SIG-M5 treated with dmso at 0.1 percent for 504 hours (cell line): ENCODE results near the gene IFT81.

ENCODE experiments used
- DNase-seq: peaks from one replicate; lab custom pipeline; 2025; ENCODE audit not compliant: unreplicated experiment; lab: John Stamatoyannopoulos, UW

The IFT81 gene

DNA sequence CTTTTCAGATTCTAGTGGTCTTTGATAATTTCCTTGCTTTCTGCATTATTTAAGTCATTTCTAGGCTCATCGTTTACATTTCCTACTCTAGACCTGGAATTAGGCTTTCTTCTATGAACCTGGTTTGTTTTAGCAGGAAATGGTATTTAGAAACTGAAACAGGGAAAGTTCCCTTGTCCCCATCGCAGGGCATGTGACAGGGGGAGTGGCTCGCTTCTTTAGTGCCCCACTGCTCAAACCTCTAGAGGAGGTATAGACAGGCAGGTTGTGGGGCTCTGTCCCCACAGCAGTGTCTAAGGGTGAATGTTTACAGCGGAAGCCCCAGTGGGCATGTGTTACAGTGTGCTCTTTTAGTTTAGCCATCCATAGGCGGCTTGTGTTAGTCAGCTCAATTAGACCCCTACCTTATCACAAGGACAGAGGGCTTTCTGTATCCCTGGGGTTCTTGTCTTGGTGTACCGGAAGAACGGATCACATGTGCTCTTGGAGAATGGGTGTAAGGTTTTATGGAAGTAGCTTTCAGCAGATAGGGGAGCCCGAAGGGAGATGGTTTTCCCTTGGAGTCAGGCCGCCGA lies 25.0 kb downstream of the IFT81 start:
- no peak for DNase-seq

- no peak for DNase-seq
Observed at GRCh38 chr12:110156766-110157165, 32.6 kb downstream of the IFT81 start.

GRCh38 chr12:110157539-110157938 lies 33.4 kb downstream of the IFT81 start:
- DNase-seq = no peak

GRCh38 chr12:110159671-110160245 lies 35.6 kb downstream of the IFT81 start:
- DNase-seq = no peak

DNA sequence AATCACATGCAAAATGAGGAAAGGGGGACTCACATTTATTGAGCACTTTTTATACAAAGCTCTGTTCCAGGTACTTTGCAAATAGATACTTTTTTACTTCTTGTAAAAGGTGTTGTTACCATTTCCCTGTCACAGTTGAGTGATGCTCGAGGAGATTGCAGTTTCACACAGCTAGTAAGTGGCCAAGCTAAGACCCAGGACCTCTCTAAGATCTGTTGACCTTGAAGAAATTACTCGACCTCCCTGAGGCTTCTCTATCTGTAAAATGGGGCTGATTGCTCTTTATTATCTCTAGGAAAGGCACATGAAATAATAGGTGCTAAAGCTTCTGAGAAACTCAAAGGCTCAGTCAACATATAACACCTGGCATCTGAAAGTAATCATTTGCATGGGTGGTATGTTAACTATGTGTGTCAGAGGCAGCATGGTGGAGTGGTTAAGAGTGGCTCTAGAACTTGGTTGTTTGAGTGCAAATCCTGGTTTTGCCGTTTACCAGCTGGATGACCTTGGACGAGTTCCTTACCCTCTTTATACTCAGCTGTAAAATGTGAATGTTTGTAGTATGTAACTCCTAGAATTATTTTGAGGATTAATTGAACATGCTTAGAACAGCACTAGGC lies 41.5 kb downstream of the IFT81 start:
- DNase-seq = no peak

DNA sequence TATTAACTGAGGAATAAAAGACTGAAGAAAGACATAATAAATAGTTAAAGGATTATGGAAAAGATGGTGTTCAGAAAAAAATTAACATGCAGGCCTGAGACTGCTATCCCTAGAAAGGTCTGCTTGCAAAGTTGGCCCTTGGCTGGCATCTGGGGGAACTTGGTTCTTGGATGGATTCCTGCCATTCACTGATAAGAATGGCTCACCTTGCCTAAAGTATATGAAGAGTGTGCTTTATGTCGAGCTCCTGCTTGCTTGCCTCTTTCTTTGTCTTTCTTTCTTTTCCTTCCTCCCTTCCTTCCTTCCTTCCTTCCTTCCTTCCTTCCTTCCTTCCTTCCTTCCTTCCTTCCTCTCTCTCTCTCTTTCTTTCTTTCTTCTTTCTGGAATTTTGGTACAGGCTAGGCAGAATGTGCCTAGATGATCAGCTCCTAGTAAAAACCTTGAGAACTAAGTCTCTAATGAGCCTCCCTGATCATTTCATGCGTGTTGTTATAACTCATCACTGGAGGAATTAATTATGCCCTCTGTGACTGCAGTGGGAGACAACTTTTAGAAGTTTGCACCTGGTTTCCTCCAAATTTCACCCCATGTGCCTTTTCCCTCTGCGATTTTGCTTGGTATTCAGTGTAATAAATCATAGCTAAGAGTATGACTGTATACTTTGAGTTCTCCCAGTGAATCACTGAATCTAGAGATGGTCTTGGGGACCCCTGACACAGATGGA lies 44.7 kb downstream of the IFT81 start:
- no peak for DNase-seq

DNA sequence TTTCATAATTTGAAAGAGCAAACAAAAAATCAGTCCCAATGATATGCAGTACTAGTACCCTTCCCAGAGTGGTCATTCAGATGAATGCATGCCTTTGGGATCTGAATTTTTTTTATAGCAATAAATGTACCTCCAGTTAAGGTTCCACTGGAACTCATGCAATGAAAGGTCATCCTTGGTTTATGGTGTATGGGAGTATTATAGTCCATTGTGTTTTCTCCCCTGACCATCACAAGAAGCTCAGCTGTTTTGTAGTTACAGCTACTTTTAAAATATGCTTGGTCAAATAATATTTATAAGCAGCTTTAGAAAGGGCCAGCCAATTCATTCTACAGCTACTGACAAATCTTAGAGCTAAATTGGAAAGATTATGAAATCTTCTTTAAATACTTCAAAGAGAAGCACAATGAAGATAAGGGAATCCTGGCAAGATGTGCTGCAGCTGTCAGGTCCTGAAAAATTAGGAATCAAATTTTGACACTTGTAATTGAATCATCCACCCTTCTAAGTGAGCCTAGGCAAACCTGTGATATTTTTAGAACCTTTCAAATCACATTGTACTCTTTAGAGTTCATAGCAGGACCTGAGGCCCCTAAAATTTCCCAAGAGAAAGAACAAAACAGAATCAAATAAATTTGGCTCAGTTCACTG lies 46.5 kb downstream of the IFT81 start:
- DNase-seq = no peak

DNA sequence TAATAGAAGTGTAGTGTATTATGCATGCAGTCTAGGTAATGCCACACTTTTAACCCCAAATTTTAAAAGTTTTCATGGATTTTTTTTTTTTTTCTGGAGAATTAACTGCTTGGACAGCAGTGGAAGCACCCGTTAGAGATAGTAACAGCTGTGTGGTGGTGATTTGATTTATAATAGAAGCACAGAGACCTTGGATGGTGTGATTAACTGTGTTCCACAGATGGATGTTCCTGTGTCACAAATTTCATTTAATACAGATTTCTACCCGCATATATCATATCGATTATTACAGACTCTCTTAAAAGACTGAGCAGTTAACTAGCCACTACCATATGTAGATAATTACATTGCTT lies 47.0 kb downstream of the IFT81 start:
- DNase-seq = no peak

DNA sequence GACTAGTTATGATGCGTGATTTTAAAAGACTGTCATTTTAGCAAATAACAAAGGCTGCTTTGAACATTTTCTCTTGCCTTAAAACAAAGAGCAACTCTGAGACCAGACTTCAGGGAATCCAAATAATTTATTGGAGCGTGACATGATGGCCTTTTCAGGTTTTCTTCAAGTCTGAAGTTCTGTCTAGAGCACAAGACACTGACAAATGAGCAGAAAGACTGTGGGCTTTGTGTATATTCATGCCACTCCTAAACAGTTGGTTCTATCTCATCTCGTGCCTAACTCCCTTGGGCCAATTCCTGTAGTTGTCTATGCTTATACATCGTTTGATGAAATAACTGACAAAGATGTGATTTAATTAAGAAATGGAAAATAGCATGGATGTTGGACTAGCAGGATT lies 47.5 kb downstream of the IFT81 start:
- no peak for DNase-seq

DNA sequence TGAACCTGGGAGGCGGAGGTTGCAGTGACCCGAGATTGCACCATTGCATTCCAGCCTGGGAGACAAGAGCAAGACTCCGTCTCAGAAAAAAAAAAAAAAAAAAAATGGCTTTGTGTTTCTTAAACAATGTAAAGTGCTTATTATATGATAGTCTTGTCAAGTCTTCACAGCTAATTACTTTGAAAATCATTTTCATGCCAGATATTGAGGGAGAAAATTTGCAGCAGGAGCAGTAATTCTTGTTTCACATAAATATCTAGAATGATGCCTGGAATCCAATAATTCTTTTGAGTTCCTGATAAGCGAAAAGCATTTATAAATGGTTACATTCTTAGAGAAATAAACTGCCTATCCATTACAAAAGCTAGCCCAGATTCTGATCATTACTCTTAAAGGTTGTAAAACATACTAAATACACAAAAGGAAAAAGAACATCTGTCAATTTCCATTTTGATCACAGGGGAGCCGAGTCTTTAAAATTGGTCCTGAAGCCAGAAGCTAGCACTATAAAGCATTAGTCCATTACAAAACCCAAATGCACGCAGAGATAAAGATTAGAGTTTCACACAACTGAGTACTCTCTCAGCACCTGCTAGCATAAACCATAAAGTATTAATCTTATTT lies 50.3 kb downstream of the IFT81 start:
- no peak for DNase-seq

DNA sequence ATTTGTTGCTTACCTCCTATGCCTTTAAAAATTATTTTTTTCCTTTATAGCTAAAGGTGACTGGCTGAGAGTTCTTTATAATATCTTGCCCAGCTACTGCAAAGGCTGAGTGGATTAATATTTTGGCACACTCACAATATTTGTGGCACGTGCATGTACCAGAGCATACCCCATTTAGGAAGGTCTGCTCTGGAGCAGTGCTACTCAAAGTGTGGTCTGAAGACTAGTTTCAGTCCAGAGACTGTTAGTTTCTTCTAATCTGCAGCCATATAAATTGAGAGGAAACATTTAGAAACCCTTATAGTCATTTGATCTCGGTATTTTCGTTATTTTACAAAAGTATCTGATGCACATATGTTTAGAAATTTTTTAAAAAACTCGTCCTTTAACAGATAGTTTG lies 51.0 kb downstream of the IFT81 start:
- DNase-seq = no peak

DNA sequence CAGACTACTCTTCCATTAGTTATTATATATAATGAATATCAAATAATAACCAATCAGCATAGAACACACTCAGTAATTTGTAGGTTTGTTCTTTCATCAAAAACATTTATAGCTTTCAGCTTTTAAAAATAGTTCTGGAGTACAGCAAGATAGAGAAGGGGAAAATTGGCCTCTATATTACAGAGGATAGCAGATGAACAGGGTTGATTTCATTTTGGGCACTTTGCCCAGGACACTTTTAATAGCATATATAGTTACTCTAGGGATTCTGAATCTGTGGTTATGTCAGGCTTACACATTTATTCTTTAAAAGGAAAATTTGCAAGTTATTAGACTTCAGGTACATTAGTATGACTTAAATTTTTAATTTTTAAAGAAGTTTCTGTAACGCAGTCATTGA lies 52.6 kb downstream of the IFT81 start:
- DNase-seq = no peak

GRCh38 chr12:110179291-110179690 lies 55.1 kb downstream of the IFT81 start:
- no peak for DNase-seq

DNA sequence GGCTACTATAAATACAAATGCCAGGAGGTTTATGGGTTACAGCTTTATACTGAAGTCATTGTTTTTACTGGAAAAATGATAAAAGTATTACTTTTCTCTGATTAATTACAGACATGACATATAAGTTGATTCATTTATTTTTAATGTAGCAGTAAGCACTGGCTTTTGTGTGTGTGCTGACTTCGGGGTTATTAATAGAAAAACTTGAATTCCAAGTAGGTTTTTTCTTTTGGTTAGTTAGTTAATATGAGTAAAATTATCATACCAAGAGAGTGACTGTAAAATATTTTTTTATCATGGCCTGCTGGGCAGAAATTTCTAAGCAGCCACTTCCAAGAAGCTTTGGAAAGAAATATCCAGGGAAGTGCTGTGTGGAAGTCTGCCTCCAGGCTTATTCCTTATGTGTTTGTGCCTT lies 56.4 kb downstream of the IFT81 start:
- DNase-seq = no peak

DNA sequence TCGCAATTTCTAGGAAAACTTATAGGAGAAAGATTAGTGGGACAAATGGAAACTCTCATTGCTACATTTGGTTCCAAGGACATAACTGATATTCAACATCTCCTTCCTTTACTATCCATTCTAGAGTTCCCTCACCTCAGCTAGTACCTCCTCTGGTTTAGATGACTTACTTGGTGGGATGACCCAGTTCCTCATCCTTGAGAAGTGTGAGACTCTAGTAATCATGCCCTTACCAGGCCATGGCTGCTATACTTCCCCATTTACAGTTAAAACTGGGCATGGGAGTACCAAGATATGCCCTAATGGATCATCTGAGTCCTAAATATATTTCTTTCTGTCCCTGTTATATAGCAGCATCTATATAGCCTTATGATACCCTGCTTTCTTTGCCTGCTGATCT lies 58.1 kb downstream of the IFT81 start:
- DNase-seq = no peak

DNA sequence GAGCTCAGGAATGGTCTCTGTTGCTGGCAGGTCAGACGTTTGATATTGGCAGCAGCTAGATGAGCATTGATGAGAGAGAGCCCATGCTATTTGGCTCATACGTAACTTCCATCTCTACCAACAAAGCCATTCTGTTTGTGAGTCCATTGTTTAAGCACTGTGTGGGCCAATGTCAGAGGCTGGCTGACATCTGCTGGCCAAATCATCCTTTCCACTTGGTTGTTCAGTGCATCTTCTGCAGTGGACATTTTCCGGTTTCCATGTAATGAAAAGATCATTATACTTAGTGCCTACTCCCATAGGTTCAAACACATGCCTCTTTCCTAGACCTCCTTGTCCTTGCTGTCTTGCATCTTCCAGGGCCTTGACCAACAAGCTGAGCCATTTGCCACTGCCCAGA lies 59.2 kb downstream of the IFT81 start:
- DNase-seq = no peak

DNA sequence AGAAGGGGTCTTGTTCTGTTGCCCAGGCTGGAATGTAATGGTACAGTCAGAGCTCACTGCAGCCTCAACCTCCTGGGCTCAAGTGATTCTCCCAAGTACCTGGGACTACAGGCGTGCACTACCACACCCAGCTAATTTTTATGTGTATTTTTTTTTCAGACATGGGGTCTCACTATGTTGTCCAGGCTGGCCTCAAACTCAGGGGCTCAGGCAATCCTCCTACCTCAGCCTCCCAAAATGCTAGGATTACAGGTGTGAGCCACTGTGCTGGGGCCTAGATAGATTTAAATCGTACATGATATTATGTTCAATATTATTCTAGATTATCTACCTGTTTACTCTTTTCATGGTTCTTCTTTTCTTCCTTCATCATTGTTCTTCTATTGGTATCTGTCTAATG lies 61.5 kb downstream of the IFT81 start:
- no peak for DNase-seq

- no peak for DNase-seq
Observed at GRCh38 chr12:110186059-110186458, 61.9 kb downstream of the IFT81 start.

GRCh38 chr12:110193196-110193595 lies 69.0 kb downstream of the IFT81 start:
- DNase-seq = no peak

- DNase-seq = no peak
Observed at GRCh38 chr12:110197003-110197402, 72.8 kb downstream of the IFT81 start.

DNA sequence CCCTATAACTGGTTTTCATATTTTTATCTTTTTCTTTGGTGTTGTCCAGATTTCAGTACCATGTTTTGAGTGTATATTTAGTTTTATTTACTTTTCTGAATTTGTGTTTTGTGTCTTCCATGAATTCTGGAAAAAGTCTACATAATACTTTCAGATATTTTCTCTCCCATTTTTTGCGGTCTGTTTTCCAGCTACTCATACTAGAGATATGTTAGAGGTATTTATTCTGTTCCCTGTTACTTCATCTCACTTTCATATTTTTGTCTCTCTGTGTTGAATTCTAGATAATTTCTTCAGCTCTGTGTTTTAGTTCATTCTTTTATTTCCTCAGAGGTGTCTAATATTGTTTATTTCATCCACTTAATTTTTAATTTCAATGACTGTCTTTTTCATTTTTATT lies 74.2 kb downstream of the IFT81 start:
- DNase-seq = no peak
